ENCODE results near the gene GIPR.
"Not testable (repeated sequence)": the region's sequence is repeated elsewhere in the genome, so short reads cannot be mapped to it uniquely, and the experiment has no call there.

GIPR gene

GRCh38 chr19:45667620-45668341 lies at the start of gene GIPR:
TSS of gene GIPR (plus strand) at chr19:45668221. CDS start at chr19:45669521, 1,300 bp downstream.
- H3K9me3 Mint-ChIP-seq = no peaks in the 10 kb centered on the region
- H3K4me3 Mint-ChIP-seq = peak within 1 kb of the TSS; percentile 92
- H3K27me3 Mint-ChIP-seq = peaks cover 4% of the 10 kb centered on the region
- H3K4me1 Mint-ChIP-seq = peaks cover 36% of the 10 kb centered on the region
- H3K27ac Mint-ChIP-seq = peak within 1 kb of the TSS; percentile 83
- H3K36me3 Mint-ChIP-seq = no peaks in the 10 kb centered on the region

- no peak overlapping the region for H3K27ac Mint-ChIP-seq
- H3K9me3 Mint-ChIP-seq = no peaks in the 10 kb centered on the region
- H3K36me3 Mint-ChIP-seq = peaks cover 10% of the 10 kb centered on the region
- H3K27me3 Mint-ChIP-seq = no peaks in the 10 kb centered on the region
- H3K4me3 Mint-ChIP-seq = no peak overlapping the region
- H3K4me1 Mint-ChIP-seq = no peaks in the 10 kb centered on the region
Observed at GRCh38 chr19:45621389-45621788, 46.6 kb upstream of the GIPR start.

- Mint-ChIP-seq H3K4me3 (no peak overlapping the region), H3K36me3 (peaks cover 10% of the 10 kb centered on the region), H3K9me3 (no peaks in the 10 kb centered on the region), H3K27me3 (no peaks in the 10 kb centered on the region), H3K27ac (no peak overlapping the region), H3K4me1 (no peaks in the 10 kb centered on the region)
Observed at GRCh38 chr19:45621976-45622503, 46.0 kb upstream of the GIPR start.

- Mint-ChIP-seq H3K27ac (peak overlapping the region; percentile 0), H3K9me3 (no peaks in the 10 kb centered on the region), H3K4me1 (no peaks in the 10 kb centered on the region), H3K27me3 (no peaks in the 10 kb centered on the region), H3K36me3 (peaks cover 10% of the 10 kb centered on the region), H3K4me3 (no peak overlapping the region)
Observed at GRCh38 chr19:45623984-45624383, 44.0 kb upstream of the GIPR start.

GRCh38 chr19:45628219-45628618 lies 39.8 kb upstream of the GIPR start:
- not testable (repeated sequence) for H3K4me1 Mint-ChIP-seq, H3K27me3 Mint-ChIP-seq, H3K27ac Mint-ChIP-seq, H3K36me3 Mint-ChIP-seq, H3K4me3 Mint-ChIP-seq, H3K9me3 Mint-ChIP-seq

- no peaks in the 10 kb centered on the region for H3K27me3 Mint-ChIP-seq
- peaks cover 8% of the 10 kb centered on the region for H3K4me1 Mint-ChIP-seq
- H3K9me3 Mint-ChIP-seq = no peaks in the 10 kb centered on the region
- H3K27ac Mint-ChIP-seq = no peak overlapping the region
- H3K4me3 Mint-ChIP-seq = no peak overlapping the region
- peaks cover 6% of the 10 kb centered on the region for H3K36me3 Mint-ChIP-seq
Observed at GRCh38 chr19:45629704-45630103, 38.3 kb upstream of the GIPR start.

- peaks cover 8% of the 10 kb centered on the region for H3K4me1 Mint-ChIP-seq
- no peaks in the 10 kb centered on the region for H3K9me3 Mint-ChIP-seq
- H3K36me3 Mint-ChIP-seq = peaks cover 6% of the 10 kb centered on the region
- H3K27me3 Mint-ChIP-seq = no peaks in the 10 kb centered on the region
- H3K4me3 Mint-ChIP-seq = no peak overlapping the region
- no peak overlapping the region for H3K27ac Mint-ChIP-seq
Observed at GRCh38 chr19:45630463-45630862, 37.6 kb upstream of the GIPR start.

- Mint-ChIP-seq H3K4me3 (no peak overlapping the region), H3K27ac (no peak overlapping the region), H3K36me3 (peaks cover 3% of the 10 kb centered on the region), H3K4me1 (peaks cover 8% of the 10 kb centered on the region), H3K9me3 (no peaks in the 10 kb centered on the region), H3K27me3 (no peaks in the 10 kb centered on the region)
Observed at GRCh38 chr19:45632468-45633196, 35.4 kb upstream of the GIPR start.

- Mint-ChIP-seq H3K4me3 (no peak overlapping the region), H3K27ac (no peak overlapping the region), H3K9me3 (peaks cover 3% of the 10 kb centered on the region), H3K27me3 (no peaks in the 10 kb centered on the region), H3K4me1 (peaks cover 18% of the 10 kb centered on the region), H3K36me3 (peaks cover 8% of the 10 kb centered on the region)
Observed at GRCh38 chr19:45636275-45636674, 31.7 kb upstream of the GIPR start.

GRCh38 chr19:45636902-45637301 lies 31.1 kb upstream of the GIPR start:
- no peak overlapping the region for H3K4me3 Mint-ChIP-seq
- peaks cover 10% of the 10 kb centered on the region for H3K36me3 Mint-ChIP-seq
- H3K9me3 Mint-ChIP-seq = peaks cover 5% of the 10 kb centered on the region
- peaks cover 23% of the 10 kb centered on the region for H3K4me1 Mint-ChIP-seq
- no peak overlapping the region for H3K27ac Mint-ChIP-seq
- H3K27me3 Mint-ChIP-seq = no peaks in the 10 kb centered on the region

GRCh38 chr19:45637890-45638667 lies 29.9 kb upstream of the GIPR start:
- no peaks in the 10 kb centered on the region for H3K27me3 Mint-ChIP-seq

GRCh38 chr19:45638930-45639729 lies 28.9 kb upstream of the GIPR start, which contains the start of gene EML2:
TSS of gene EML2 (minus strand) at chr19:45639397. CDS start at chr19:45639376, 21 bp downstream.
- Mint-ChIP-seq H3K4me3 (peak within 1 kb of the TSS; percentile 95), H3K4me1 (peaks cover 29% of the 10 kb centered on the region), H3K27ac (peak within 1 kb of the TSS; percentile 84), H3K36me3 (peaks cover 7% of the 10 kb centered on the region), H3K9me3 (peaks cover 5% of the 10 kb centered on the region), H3K27me3 (no peaks in the 10 kb centered on the region)

More at GRCh38 chr19:45637890-45638667, 29.9 kb upstream of the GIPR start:
- H3K27ac Mint-ChIP-seq = no peak overlapping the region
- H3K36me3 Mint-ChIP-seq = peaks cover 8% of the 10 kb centered on the region
- peaks cover 5% of the 10 kb centered on the region for H3K9me3 Mint-ChIP-seq
- peaks cover 20% of the 10 kb centered on the region for H3K4me1 Mint-ChIP-seq
- peak overlapping the region; percentile 95 for H3K4me3 Mint-ChIP-seq

GRCh38 chr19:45640849-45641273 lies 27.2 kb upstream of the GIPR start:
- peaks cover 7% of the 10 kb centered on the region for H3K36me3 Mint-ChIP-seq
- H3K27ac Mint-ChIP-seq = peak overlapping the region; percentile 97
- peak overlapping the region; percentile 87 for H3K4me3 Mint-ChIP-seq
- H3K4me1 Mint-ChIP-seq = peaks cover 38% of the 10 kb centered on the region
- no peaks in the 10 kb centered on the region for H3K27me3 Mint-ChIP-seq
- peaks cover 5% of the 10 kb centered on the region for H3K9me3 Mint-ChIP-seq

GRCh38 chr19:45641274-45642105 lies 26.5 kb upstream of the GIPR start:
- H3K4me1 Mint-ChIP-seq = peaks cover 44% of the 10 kb centered on the region
- peaks cover 7% of the 10 kb centered on the region for H3K36me3 Mint-ChIP-seq
- H3K27me3 Mint-ChIP-seq = no peaks in the 10 kb centered on the region
- H3K27ac Mint-ChIP-seq = peak overlapping the region; percentile 97
- H3K4me3 Mint-ChIP-seq = peak overlapping the region; percentile 87
- peaks cover 5% of the 10 kb centered on the region for H3K9me3 Mint-ChIP-seq
